ENCODE results near the gene RAD52.

The RAD52 gene

DNA sequence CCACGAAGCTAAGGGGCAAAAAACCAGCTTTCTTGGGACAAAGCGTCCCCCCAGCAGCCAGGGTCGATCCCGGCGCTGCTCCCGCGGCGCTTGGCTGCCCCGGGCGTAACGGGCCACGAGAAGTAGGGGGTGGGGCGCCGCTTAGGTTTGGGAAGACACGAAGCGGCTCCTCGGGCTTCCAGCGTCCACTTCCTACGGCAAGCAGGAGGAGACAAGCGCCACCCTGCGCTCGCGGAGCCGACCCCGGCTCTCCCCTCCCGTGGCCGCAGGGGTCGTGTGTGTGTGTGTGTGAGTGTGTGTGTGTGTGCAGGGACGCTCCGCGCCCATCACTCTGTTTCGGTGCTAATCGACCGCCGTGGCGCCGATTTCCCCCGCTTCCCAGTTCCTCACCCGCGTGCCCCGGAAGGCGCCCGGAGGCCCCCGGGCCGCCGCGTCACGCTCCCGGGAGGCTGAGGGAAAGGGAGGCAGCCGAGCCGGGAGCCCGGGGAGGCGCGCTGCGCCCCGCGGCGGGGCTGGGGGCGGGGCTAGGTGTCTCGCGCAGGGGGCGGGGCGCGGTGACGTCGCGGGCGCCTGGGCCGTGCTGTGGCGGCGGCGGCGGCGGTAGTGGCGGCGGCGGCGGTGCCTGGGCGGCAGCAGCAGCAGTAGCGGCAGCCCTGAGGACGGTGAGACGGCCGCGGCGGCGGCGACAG is 41.3 kb upstream of the RAD52 start, which contains the start of gene ERC1:
ERC1 (plus strand) TSS at position 563 of the 689 bp plus-strand sequence. CDS start 36,681 bp downstream, outside the sequence.
- TF ChIP-seq, protein P1, sequence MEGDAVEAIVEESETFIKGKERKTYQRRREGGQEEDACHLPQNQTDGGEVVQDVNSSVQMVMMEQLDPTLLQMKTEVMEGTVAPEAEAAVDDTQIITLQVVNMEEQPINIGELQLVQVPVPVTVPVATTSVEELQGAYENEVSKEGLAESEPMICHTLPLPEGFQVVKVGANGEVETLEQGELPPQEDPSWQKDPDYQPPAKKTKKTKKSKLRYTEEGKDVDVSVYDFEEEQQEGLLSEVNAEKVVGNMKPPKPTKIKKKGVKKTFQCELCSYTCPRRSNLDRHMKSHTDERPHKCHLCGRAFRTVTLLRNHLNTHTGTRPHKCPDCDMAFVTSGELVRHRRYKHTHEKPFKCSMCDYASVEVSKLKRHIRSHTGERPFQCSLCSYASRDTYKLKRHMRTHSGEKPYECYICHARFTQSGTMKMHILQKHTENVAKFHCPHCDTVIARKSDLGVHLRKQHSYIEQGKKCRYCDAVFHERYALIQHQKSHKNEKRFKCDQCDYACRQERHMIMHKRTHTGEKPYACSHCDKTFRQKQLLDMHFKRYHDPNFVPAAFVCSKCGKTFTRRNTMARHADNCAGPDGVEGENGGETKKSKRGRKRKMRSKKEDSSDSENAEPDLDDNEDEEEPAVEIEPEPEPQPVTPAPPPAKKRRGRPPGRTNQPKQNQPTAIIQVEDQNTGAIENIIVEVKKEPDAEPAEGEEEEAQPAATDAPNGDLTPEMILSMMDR (IDR thresholded peaks at IDR 0.05; ENCODE audit: low read depth, low read length): no peak
- peak within 1 kb of the TSS; percentile 80 for H3K4me3 ChIP-seq (ENCODE audit: low read depth, low read length)

DNA sequence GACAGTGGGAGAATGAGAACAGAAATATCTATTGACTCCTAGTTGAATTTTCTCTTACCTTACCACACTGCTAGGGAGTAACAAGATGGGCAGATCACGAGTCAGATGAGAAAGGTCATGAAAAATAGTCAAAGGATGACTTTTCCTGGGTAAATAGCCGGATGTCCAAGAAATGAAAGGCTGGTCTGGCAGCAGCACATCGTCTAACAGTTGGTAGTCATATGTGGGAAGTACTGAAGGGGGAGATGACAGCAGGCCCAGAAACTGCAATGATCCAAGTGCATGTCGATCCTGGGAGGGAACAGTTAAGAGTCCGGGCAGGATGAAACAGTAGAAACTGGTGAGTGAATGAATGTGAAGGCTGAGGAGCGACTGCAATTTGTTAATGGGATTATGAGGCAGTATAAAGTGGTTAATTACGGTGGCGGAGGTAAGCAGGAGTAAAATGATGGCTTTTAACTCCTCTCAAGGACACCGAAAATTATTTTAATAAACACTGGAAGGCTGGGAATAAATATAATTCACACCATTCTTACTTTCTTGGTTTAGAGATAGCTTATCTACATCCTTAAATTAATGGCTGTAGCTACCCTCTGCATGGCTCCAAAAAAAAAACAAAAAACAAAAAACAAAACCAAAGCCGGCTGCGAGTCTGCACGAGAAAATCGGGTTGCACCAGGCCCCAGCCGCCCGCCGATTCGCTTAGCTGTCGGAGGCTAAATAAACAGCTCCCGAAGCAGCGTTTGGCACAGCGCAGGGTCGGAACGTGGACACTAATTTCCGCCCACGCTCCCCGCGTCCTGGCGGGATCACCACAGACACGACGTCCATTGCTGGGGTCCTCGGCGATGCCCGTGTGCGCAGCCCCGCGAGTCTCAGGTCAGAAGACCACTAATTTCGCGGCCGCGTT is 40.5 kb upstream of the RAD52 start:
- TF ChIP-seq, protein P1 (IDR thresholded peaks at IDR 0.05; ENCODE audit: low read depth, low read length): no peak
- peak overlapping the region; percentile 80 for H3K4me3 ChIP-seq (ENCODE audit: low read depth, low read length)

DNA sequence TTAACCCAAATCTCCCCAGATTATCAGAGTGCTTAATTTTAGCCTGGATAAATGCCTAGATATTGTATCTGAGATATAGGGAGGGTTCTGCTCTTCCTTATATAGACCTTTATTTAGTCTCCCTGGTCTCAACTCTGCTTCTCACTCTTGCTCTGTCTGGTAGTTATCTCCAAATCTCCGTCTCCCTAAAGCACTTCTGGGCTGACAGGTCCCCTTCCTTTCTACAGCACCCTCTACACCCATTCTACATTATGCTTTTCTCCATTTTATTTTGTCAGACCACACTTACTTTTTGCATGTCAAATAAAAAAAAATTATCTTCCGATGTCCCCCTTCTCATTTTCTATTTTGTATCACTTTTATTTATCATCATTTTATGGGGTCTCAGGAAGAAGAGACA is 39.6 kb upstream of the RAD52 start:
- peak overlapping the region; percentile 1 for H3K4me3 ChIP-seq (ENCODE audit: low read depth, low read length)
- TF ChIP-seq, protein P1 (IDR thresholded peaks at IDR 0.05; ENCODE audit: low read depth, low read length): no peak

DNA sequence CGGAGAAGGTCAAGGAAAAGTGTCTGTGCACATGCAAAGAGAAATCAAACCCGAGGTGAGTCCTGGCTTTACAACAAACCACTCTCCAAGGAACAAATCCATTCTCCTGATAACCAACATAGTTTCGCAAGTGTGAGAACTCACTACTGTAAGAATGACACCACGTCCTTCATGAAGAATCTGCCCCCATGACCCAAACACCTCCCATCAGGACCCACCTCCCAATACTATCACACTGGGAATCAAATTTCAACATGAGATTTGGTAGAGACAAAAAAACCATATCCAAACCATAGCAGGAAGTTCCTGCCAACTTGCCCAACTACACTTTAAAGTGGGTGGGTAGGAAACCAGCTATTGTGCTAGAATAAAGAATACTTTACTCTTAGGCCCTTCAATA is 39.2 kb upstream of the RAD52 start:
- H3K4me3 ChIP-seq (ENCODE audit: low read depth, low read length): no peak overlapping the region; the same call in 1 of the 2 replicates
- TF ChIP-seq, protein P1 (IDR thresholded peaks at IDR 0.05; ENCODE audit: low read depth, low read length): no peak

DNA sequence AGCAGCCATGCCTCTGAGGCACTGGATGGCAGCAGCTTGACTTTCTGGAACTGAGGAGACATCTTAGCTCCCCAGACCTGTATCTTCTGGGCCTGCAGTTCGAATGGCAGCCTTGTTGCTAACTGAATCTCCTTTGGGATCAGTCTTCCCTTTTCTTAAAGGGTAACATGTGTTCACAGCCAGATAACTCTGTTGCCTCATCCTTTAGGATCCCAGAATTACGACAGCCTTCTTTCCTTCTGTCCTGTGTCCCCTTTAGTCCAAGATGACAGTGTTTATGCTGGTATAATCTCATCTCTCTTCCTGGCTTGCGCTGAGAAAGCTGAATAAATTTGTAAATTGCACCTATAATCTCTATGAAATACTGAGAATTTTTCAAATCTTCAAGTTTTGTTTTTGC is 32.5 kb upstream of the RAD52 start:
- no peak overlapping the region for H3K4me3 ChIP-seq (ENCODE audit: low read depth, low read length)
- TF ChIP-seq, protein P1 (IDR thresholded peaks at IDR 0.05; ENCODE audit: low read depth, low read length): no peak

DNA sequence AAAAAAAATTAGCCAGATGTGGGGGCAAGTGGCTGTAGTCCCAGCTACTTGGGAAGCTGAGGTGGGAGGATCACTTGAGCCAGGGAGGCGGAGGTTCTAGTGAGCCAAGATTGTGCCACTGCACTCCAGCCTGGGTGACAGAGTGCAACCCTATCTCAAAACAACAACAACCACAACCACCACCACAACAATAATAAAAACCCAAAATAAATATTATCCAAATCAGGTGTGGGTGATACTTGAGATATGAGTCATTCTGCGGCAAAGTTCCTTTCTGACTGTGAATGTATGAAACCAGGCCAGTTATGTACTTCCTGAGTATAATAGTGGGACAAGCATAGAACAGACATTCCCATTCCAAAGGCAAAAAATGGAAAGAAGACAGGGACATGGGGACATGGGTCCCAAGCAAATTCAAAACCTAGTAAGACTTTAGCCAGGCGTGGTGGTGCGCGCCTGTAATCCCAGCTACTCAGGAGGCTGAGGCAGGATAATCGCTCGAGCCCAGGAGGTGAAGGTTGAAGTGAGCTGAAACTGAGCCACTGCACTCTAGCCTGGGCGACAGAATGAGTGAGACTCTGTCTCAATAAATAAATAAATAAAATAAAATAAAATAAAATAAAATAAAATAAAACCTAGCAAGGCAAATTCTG is 31.8 kb upstream of the RAD52 start:
- H3K4me3 ChIP-seq (ENCODE audit: low read depth, low read length): no peak overlapping the region

More for the DNA sequence above, 31.8 kb upstream of the RAD52 start:
- TF ChIP-seq, protein P1 (IDR thresholded peaks at IDR 0.05; ENCODE audit: low read depth, low read length): no peak
